KG1 (cell line): ENCODE results near the gene TUBA4A.
"Not testable (repeated sequence)": the region's sequence is repeated elsewhere in the genome, so short reads cannot be mapped to it uniquely, and the experiment has no call there.

Experiments
- DNase-seq: peaks from one replicate; lab custom pipeline; 2025; lab: John Stamatoyannopoulos, UW

The TUBA4A gene

DNA sequence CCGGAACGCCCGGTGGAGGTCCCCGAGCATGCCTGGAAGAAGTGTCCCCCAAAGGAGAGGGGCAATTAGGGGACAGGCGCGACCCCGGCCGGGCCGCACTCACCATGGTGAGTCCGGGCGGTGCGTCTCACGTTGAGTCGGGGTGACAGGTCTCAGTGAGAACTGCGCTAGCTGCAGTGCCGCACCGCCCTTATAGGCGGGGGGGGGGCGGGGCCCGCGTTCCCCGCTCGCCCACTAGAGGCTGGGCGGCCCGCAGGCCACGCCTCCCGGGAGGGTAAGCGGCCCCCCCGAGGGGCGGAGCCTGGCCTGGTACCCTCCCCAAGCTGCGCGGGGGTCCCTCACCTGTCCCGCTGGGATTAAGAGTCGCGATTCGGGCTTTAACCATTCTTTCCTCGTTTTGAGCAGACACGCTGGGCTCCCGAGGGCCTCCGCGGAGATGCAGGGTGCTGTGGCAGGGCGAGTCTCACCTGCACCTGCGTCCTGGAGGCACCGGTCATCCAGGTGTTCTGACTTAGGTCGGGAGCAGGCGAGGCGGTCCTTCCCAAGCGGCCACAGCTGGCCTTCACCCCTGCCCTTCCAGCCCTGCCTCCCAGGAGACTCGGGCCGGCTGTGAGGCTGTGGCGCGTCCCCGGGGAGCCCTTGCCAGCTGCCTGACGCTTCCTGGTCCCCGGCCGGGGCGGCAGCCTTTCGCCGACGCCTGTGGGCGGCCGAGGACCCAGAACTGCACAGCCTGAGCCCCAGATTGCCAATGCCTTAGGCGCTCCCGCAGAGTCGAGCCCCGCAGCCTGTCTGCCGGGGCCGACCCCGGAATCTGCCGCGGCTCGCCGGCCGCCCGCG, at the start of gene TUBA4A:
TUBA4A (minus strand) TSS at position 166 of the 837 bp plus-strand sequence; CDS start at position 106, 60 bp downstream.
- DNase-seq: peak; percentile 46

DNA sequence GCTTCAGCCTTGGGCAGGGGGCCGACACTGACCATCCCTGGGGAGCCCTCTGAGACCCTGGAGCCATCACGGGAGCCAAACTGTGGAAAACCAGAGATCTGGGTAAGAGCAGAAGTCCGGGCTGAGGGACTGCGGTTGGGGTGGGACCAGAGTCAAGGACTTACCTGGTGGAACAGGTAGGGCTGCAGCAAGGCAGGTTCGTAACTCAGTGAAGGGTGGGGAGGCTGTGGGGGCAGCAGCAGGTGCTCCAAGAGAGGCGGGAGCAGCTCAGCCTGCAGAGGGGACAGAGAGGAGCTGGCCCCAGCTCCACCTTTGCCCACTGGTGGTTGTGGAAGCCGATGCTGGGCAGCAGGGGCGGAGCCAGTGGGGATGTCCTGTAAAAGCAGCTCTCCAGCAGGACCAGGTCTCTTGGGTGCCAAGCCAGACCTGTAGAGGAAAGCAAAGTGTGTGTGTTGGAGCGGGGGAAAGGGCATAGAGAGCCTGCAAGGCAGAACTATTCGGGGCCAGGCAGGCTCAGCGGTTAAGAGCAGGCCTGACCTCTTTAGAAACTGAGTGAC, 48.8 kb upstream of the TUBA4A start:
- no peak for DNase-seq

DNA sequence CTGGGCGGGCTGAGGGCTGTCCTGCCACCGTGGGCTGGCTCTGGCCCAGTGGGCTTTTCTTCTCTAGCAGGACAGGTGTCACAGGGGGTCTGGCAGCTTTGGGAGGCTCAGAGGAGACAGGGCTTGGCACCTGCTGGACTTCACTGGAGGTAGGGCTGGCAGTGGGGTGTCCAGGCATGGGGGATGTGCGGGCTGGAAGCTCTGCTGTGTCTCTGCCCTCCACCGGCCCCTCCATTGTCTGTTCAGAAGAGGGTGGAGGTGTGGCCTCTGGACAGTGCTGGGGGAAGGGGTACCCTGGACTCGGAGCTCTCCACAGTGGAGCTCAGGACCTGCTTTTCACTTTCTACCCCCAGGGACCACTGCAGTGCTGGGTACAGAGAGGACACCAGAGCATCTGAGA, 46.3 kb upstream of the TUBA4A start:
- DNase-seq: no peak

GRCh38 chr2:219299372-219299760, 45.6 kb upstream of the TUBA4A start:
- DNase-seq: no peak

DNA sequence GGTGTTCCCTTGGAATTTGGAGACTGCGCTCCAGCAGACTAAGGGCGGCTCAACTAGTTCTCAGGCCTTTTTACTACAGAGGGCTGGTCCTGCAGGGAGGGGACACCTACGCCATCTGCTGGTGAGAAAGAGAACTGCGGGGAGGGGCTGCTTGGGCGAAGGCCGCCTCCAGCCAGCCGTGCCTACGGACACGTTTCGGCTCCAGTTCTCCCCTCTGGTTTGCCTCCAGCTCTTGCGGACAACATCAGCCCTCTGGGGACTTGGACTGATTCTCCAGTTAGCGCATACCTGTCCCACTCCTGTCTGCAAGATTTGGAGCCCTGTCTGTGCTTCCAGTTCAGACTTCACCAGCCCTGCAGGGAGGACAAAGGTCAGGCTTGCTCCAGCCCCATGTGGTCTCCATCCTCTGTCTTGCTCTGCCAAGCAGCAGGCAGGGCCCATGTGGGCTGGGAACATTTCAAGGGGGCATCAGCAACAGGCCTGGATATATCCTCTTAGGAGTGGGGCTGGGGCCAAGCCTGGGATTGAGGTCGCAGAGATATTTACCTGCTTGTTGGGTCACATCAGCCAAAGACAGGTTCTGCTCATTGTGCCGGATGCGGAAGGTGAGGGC, 45.1 kb upstream of the TUBA4A start:
- DNase-seq: peak; percentile 28

DNA sequence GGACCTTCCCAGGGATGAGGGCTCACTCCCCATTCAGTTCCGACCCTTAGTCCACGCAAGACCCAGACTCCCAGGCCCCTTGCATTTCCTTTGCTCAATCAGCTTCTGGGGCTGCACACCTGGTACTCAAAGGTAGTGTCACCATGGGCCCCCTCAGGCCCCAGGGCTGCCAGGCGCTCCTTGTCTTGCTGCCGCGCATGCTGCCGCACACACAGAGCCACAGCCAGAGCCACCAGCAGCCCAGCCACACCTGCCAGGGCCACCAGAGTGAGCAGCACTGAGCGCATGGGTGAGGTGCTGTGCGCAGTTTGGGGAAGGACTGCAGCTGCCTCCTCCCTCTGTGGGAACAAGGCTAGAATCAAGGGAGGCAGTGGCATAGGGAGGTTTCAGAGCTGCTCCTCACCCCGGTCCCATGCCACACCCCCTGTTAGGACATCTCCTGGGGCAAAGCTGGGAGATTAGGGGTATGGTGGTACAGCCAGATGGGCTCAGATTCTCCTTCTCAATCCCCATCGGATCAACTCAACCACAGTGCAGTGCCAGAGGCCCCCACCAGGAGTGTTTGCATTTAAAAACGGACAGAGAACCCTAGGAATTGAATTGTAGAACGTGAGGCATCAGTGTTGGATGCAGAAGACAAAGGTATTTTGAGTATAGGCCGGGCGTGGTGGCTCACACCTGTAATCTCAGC, 44.2 kb upstream of the TUBA4A start:
- DNase-seq: no peak

- no peak for DNase-seq
These were observed 43.1 kb upstream of the TUBA4A start for GRCh38 chr2:219296631-219297391.

DNA sequence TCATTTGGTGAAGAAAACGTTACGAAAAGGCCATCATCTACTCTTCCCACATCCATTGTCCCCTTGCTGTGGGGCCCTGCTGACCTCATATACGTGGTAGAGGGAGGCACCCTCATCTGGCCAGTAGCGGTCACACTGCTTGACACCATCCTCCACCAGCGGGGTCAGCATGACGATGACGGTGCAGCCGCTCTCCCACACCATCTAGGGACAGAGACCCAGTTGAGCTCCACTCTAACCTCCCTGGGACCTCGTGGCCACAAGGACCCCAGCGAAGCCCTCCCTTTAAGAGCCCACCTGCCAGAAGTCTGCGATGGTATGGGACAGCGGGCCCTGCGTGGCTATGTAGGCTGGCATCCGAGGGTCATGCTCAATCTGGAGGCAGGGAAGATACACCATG, 42.4 kb upstream of the TUBA4A start:
- DNase-seq: no peak

GRCh38 chr2:219294356-219295351, 40.9 kb upstream of the TUBA4A start:
- peak; percentile 56 for DNase-seq

GRCh38 chr2:219293736-219294231, 40.1 kb upstream of the TUBA4A start:
- DNase-seq: no peak

- no peak for DNase-seq
These were observed 38.9 kb upstream of the TUBA4A start for GRCh38 chr2:219292616-219293015.

GRCh38 chr2:219291910-219292490, 38.3 kb upstream of the TUBA4A start:
- no peak for DNase-seq

- DNase-seq: no peak
These were observed 37.7 kb upstream of the TUBA4A start for GRCh38 chr2:219291394-219291793.

DNA sequence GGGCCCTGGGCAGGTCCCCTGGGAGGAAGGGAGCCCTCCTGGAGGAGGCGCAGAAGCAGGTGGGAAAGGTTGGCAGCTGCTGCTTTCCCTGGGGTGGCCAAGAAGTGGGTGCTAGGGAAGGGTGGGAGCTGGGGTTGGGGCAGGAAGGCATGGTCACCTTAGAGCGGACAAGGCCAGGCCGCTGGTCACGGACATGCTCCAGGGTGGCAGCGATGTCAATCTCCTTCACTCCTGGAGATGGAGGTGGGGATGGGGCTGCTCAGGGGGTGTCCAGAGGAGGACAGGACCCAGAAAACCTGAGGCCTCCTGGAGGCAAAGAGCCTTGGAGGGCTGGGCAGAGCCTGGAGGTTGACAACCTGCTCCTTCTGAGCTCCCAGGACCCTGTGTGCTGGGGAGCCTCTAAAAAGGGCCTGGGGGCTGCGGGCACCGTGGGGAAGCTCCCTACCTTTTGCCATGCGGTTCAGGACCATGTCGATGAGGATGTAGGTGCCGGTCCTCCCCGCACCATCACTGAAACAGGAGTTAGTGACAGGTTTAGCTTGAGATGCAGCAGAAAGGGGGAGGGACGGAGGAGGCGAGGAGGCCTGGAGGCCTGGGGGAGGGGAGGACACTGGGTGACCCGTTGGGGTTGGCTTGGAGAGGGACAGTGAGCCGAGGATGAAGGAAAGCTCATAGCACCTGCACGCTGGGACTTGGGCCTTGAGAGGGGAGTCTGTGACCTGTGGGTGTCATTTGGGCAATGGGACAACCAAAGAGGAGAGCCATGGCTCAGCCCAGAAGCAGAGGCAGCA, 36.9 kb upstream of the TUBA4A start:
- DNase-seq: no peak

DNA sequence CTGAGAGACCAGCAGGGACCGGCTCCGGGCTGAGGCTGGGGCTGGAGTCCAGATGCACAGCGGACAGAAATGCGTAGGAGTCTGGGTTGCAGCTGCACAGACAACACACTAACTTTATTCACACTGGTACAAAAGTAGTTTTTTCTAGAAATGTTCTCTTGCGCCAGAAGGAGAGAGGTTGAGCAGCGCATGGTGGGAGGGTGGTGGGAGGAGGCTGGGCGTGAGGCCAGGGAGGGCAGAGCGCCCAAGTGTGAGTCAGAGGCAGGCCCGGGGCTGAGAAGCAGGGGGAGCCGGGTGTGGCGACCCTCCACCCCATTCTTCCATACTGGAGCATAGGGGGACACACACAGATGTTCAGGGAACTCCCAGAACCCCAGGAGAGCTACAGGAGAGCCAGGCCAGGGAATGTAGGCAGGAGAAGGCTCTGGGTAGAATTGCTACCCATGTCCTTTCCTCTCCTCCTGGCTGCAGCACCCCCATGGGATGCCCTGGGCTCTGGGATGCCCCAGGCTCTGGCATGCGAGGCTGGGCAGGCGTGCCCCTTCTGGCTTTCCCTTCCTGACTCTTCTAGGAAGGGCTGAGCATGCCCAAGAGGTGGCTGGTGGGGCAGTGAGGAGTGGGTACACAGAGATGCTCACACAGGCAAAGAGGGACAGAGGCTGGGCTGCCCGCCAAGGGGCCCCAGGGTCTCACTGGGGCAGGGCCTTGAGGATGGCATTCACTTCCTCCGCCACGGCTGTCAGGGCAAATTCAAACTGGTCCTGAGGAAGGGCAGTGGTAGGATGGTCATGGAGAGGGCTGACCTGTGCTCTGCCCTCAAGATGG, 36.0 kb upstream of the TUBA4A start:
- DNase-seq: no peak

DNA sequence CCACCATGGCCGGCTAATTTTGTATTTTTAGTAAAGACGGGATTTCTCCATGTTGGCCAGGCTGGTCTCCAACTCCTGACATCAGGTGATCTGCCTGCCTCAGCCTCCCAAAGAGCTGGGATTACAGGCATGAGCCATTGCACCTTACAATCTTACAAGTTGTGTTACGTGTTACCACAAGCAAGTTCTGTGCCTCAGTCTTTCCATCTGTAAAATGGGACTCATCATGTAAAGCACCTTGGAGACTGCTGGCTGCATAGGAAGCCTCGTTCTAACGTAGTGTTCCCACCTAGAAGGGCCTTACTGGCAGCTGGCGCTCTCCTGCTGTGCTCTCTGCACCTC, 35.4 kb upstream of the TUBA4A start:
- DNase-seq: no peak

DNA sequence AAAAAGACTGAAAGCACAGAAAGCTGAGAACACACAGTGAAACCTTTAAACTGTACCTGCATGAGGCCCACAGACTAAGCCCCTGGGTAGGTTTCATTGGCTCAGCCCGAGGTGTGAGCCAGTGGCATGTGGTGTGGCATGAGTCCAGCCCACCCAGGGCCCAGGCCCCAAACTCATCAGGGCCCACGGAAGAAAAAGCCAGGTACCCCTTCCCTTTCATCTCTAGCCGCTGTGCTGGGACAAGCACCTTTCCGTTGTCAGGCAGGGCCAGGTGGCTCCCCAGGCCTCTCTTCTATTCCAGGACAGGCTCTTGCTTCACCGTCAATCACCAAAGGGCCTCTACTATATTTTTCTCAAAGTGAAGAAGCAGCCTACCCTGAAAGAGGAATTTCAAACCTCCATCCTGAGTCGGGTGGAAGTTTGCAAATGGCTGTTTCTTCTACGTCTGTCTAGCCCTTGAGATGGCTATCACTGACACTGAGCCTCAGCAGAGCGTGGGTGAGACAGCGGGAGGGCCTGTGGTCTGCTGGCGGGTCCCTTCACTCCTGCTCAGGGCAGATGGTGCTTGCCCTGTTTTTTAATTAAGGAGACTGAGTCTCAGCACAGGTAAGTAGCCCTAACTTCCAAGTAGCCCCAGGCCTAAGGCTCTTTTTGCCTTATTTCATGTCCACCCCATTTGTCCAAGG, 34.0 kb upstream of the TUBA4A start:
- no peak for DNase-seq

- not testable (repeated sequence) for DNase-seq
These were observed 33.4 kb upstream of the TUBA4A start for GRCh38 chr2:219287116-219287440.
